Tibial nerve (tissue), 4 donors: ENCODE data around the gene DAZAP1. TPM values are rescaled to one million over a fixed set of nuclear protein-coding genes. Genes with fewer than 3 reads are reported as not detected.
A peak's percentile ranks its signal among the peaks of the same experiment; 100 is the strongest.

Experiments used
- DNase-seq, 2 donors: peaks; one replicate each; pipeline ENCODE4 v3.0.0-alpha.2; 2019; ENCODE audit warnings: low spot score in 2 of 2
- H3K27ac ChIP-seq, 4 donors: fragments of 200-600 bp; sonication (generic) in 3 of 4; one replicate each; pipeline ENCODE4 v1.5.1; 2017 to 2019; ENCODE audit warnings: mild to moderate bottlenecking in 1 of 4
- H3K27me3 ChIP-seq, 2 donors: fragments of 200-600 bp; sonication (generic) in 1 of 2; one replicate each; pipeline versions ENCODE4 v1.5.1 to v1.6.0; 2017 to 2019
- H3K36me3 ChIP-seq, 3 donors: fragments of 200-600 bp; sonication (generic); one replicate each; pipeline ENCODE4 v1.5.1; 2018 to 2019
- H3K4me1 ChIP-seq, 4 donors: fragments of 200-600 bp; sonication (generic) in 3 of 4; one replicate each; pipeline ENCODE4 v1.5.1; 2017 to 2019
- H3K4me3 ChIP-seq, 4 donors: fragments of 200-600 bp; sonication (generic) in 3 of 4; one replicate each; pipeline ENCODE4 v1.5.1; 2017 to 2019; ENCODE audit warnings: mild to moderate bottlenecking in 1 of 4, moderate library complexity in 1 of 4
- H3K9me3 ChIP-seq, 4 donors: fragments of 200-600 bp; sonication (generic) in 3 of 4; one replicate each; pipeline ENCODE4 v1.5.1; 2017 to 2019
- EP300 ChIP-seq, 2 donors: sonication (generic); formaldehyde crosslinking; IDR thresholded peaks; one replicate each; pipeline ENCODE4 v1.6.1; 2017; ENCODE audit warnings: antibody characterized with exemption in 2 of 2, mild to moderate bottlenecking in 1 of 2
- POLR2A ChIP-seq, 2 donors: fragments of 450-650 bp; IDR thresholded peaks; one replicate each; pipeline ENCODE4 v1.6.1; 2017; ENCODE audit warnings: antibody characterized with exemption in 2 of 2, mild to moderate bottlenecking in 2 of 2, moderate library complexity in 2 of 2
- WGBS, 2 donors: methylation state at CpG; one replicate each; pipeline ENCODE4 v1.1.5; 2018; 5-methylcytosine and 5-hydroxymethylcytosine counted together
- total RNA-seq, 4 donors: library from RNA; depleted of rRNA; stranded (reverse); fragments of >200 nt; gene quantifications; one replicate each; pipeline ENCODE4 v1.1.0, GENCODE V29; 2016
- TF ChIP-seq, protein P1 (sequence below), 5 experiments: fragments of 200-600 bp in 3 of 5; fragments of 450-650 bp in 2 of 5; sonication (generic) in 3 of 5; IDR thresholded peaks; one replicate each; pipeline ENCODE4 v1.5.1; 2016 to 2019; ENCODE audit warnings: antibody characterized with exemption in 5 of 5, mild to moderate bottlenecking in 3 of 5, moderate library complexity in 2 of 5

The DAZAP1 gene
- total RNA-seq, 4 donors from 2014 or later: 34.3 to 68.4 (median 61.0) TPM

DNA sequence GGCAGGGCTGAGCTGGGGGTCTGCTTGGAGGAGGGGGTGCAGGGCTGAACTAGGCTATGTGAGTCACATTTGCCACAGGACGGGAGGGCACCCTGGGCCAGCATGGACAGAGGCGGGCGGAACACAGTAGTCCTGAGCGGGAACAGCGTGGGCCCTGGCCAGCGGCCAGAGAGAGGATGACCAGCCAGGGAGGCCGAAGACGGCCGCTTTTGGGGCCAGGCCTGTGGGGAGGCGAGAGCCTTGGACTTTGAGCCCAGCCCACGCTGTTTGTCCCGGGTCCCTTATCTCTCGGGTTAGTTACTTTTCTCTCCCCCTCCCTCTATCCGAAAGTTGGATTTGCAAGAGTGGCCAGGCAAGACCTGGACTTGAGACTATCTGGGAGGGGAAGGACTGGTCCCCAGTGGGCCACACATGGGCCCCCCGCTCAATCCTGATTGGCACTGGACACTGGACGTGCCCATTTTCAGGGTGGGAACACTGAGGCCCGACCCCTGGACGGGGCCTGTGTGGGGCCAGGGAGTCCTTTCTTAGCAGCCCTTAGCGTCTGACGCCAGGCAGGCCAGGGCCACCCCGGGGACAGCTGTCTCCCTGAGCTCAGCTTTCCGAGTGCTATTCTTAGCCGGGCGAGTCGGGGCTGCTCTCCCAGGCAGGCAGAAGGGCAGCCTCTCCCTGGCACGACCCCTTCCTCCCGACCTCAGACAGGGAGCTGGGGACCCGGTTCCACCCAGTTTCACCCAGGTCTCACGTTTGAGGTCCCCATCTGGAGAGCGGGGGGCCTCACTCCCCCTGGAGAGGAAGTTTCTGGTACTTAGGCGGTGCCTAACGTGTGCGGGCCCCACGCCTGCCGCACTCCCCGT is 6.9 kb upstream of the DAZAP1 start:
- Histone ChIP-seq H3K4me1 (peaks cover 0 to 57% (median 28%) of the 10 kb centered on the region in 4 donors), H3K27me3 (no peaks in the 10 kb centered on the region), H3K36me3 (peaks cover 0 to 19% (median 0%) of the 10 kb centered on the region in 3 donors), H3K4me3 (peak overlapping the region; percentile 45 to 64 (median 56)), H3K9me3 (no peaks in the 10 kb centered on the region), H3K27ac (peak overlapping the region; percentile 59 to 80 (median 70))
- no peak for TF ChIP-seq POLR2A (IDR thresholded peaks at IDR 0.05)
- no peak for TF ChIP-seq EP300 (IDR thresholded peaks at IDR 0.05)
- TF ChIP-seq, protein P1, sequence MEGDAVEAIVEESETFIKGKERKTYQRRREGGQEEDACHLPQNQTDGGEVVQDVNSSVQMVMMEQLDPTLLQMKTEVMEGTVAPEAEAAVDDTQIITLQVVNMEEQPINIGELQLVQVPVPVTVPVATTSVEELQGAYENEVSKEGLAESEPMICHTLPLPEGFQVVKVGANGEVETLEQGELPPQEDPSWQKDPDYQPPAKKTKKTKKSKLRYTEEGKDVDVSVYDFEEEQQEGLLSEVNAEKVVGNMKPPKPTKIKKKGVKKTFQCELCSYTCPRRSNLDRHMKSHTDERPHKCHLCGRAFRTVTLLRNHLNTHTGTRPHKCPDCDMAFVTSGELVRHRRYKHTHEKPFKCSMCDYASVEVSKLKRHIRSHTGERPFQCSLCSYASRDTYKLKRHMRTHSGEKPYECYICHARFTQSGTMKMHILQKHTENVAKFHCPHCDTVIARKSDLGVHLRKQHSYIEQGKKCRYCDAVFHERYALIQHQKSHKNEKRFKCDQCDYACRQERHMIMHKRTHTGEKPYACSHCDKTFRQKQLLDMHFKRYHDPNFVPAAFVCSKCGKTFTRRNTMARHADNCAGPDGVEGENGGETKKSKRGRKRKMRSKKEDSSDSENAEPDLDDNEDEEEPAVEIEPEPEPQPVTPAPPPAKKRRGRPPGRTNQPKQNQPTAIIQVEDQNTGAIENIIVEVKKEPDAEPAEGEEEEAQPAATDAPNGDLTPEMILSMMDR (IDR thresholded peaks at IDR 0.05): no peak
- no peak for DNase-seq
- WGBS, 2 donors: 26 to 39% methylated on average over 16 to 18 of the region's 36 CpGs

DNA sequence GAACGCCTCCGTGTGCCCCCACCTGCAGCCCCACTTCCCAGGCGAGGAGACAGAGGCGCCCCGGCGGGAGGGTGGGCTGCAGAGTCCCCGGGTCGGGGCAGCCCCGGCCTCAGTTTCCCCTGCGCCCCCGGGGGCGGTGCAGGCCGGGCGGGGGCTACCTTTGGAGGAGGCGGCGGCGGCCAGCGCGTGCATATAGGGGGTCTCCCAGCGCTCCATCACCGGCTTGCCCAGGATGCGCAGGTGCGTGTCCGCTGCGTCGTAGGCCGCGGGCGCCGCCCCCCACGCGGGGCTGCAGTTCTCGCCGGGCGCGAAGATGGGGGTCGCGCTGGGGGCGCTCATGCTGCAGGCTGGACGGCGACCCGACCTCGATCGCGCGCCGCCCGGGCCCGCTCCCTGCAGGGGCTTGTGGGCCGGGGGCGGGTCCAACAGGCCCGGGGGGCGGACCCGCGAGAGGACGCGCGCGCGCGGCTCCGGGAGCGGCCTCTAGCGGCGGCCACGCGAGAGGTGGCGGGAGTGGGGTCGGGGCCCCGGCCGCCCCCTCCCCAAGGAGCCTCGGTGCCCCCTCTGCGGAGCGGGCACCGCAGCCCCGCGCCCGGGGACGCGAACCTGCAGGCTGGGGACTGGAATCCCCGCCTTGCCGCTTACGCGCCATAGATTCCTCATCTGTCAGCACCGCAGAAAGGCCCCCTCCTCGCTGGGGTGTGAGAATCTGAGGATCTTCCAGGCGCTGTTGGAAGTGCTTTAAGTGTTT is 6.1 kb upstream of the DAZAP1 start, which contains the start of gene GAMT:
Gene GAMT, minus strand, starts transcription at position 405 of the 751 bp plus-strand sequence. Its CDS starts 66 bp downstream, at position 339.
- Histone ChIP-seq H3K4me3 (peak within 1 kb of the TSS; percentile 45 to 64 (median 56)), H3K9me3 (no peaks in the 10 kb centered on the region), H3K36me3 (peaks cover 0 to 12% (median 0%) of the 10 kb centered on the region in 3 donors), H3K27ac (peak within 1 kb of the TSS; percentile 59 to 80 (median 70)), H3K4me1 (peaks cover 0 to 53% (median 24%) of the 10 kb centered on the region in 4 donors), H3K27me3 (no peaks in the 10 kb centered on the region)
- 1 to 2% methylated on average over 10 to 37 of the region's 87 CpGs for WGBS, 2 donors
- no peak for DNase-seq
- TF ChIP-seq, protein P1 (IDR thresholded peaks at IDR 0.05): peak; percentile 55 to 79 (median 71)
- peak in 1 of 2 donors; percentile 18 for TF ChIP-seq POLR2A (IDR thresholded peaks at IDR 0.05)
- no peak for TF ChIP-seq EP300 (IDR thresholded peaks at IDR 0.05)

DNA sequence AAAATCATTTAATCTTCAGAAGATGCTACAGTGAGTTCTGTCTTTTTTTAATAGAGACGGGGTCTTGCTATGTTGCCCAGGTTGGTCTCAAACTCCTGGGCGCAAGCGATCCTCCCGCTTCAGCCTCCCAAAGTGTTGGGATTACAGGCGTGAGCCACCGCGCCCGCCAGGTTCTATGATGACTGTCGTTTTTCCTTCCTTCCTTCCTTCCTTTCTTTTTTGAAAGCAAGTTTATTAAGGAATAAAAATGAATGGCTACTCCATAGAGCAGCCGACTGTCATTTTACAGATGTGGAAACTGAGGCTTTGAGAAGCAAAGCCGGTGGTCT is 5.5 kb upstream of the DAZAP1 start:
- Histone ChIP-seq H3K27ac (peak overlapping the region in 2 of 4 donors; percentile 45 to 80), H3K9me3 (no peaks in the 10 kb centered on the region), H3K27me3 (no peaks in the 10 kb centered on the region), H3K36me3 (peaks cover 0 to 12% (median 0%) of the 10 kb centered on the region in 3 donors), H3K4me3 (peak overlapping the region in 3 of 4 donors; percentile 54 to 64 (median 59)), H3K4me1 (peaks cover 0 to 53% (median 24%) of the 10 kb centered on the region in 4 donors)
- WGBS, 2 donors: 70 to 72% methylated on average over 11 of the region's 11 CpGs
- DNase-seq: no peak
- TF ChIP-seq POLR2A (IDR thresholded peaks at IDR 0.05) (no peak), EP300 (IDR thresholded peaks at IDR 0.05) (no peak)
- TF ChIP-seq, protein P1 (IDR thresholded peaks at IDR 0.05): no peak

DNA sequence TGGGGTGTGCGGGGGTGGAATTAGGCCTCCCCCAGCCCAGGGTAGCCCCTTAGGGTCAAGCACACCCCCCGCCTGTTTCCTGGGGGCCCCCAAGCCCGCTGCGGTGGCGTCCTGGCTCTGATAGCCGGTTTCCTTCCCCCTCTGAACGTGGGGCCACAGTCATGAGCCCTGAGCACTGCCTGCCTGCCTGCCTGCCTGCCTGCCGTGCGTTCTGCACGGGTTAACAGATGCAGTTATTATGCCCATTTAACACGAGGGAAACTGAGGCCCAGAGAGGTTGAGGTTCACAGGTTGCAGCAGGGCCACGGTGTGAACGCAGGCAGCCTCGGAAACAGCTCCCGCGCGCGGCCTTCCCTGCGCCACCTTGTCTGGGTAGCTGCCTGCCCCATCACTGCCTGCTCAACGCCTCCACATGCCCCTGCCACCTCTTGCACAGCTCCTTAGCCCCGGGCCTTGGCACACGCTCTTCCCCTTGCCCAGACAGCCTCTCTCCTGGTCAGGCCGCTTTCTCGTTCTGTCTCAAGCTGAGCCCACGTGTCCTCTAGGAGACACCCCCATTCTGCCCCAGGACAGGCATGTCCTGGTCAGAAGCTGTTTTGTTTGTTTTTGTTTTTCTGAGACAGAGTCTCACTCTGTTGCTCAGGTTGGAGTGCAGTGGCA is 4.8 kb upstream of the DAZAP1 start:
- Histone ChIP-seq H3K4me3 (no peak overlapping the region), H3K36me3 (peaks cover 0 to 12% (median 0%) of the 10 kb centered on the region in 3 donors), H3K27me3 (no peaks in the 10 kb centered on the region), H3K27ac (peak overlapping the region in 2 of 4 donors; percentile 34 to 80), H3K4me1 (peaks cover 0 to 52% (median 22%) of the 10 kb centered on the region in 4 donors), H3K9me3 (no peaks in the 10 kb centered on the region)
- DNase-seq: no peak
- 57 to 58% methylated on average over 24 to 25 of the region's 25 CpGs for WGBS, 2 donors
- TF ChIP-seq POLR2A (IDR thresholded peaks at IDR 0.05): no peak
- TF ChIP-seq, protein P1 (IDR thresholded peaks at IDR 0.05): no peak
- TF ChIP-seq EP300 (IDR thresholded peaks at IDR 0.05): no peak
